EL (cell line): ENCODE results near the gene KIFC3.

Experiments used
- DNase-seq: peaks from one replicate; pipeline ENCODE4 v3.0.0-alpha.2; 2016

Gene KIFC3

DNA sequence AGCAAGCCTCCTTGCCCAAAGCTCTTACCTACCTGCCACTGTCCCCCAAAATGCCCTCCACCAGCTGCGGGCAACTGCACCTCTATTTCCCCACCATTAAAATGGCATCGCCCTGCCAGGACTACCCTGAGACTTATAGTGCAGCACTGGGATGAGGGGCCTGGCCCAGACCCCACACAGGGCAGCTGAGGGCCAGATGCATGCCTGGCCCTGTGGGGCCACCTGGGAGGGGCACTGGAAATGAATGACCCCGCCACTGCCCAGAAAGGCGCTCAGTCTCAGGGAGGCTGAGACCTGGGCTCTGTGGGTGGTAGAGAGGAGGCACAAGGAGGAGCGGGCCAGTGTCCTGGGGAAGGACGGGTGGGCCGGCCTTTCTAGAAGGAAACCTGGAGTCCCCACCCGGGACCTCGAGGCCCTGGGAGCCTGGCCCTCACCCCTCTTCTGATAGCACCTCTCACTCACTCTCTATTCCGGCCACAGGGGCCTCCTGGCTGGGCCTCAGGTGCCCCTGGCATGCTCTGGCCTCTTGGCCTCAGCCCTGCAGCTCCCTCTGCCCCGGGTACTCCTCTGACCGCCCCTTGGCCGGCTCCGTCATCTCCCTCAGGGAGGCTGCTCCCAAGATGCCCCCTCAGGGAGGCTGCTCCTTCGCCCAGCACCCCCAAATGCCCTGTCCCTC is 39.8 kb downstream of the KIFC3 start:
- no peak for DNase-seq

DNA sequence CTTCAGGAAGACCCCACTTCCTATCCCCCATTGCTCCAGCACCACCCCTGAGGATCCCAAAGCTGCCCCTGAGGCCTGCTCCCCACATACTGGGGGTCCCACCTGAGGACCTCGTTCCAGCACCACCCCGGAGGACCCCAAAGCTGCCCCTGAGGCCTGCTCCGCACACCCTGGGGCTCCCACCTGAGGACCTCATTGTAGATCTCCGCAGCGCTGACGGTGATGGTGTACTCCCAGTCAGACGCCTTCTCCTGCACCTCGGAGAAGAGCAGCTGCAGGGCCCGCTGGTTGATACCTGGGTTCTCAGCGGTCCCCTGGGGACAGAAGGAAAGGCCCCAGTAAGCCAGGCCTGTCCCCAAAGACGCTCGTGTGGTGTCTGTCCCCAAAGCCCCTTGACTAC is 40.3 kb downstream of the KIFC3 start:
- DNase-seq, result no peak

DNA sequence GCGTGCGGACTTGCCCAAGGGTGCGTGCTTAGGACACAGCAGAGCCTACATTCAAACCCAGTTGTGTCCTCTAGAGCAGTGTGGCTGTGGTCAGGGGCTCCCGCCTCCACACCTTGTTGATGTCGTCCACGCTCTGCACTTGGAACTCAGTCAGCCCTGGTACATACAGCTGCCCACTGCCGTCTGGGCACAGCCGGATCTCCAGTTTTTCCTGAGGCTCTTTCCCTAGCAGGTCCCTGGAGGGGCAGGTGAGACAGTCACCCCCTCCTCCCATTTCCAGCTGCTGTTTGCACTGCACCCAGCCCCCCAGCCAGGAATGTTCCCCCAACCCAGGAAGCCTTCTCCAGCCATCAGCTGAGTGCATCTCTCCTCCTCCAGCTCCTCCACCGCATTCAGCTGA is 41.0 kb downstream of the KIFC3 start:
- DNase-seq, result no peak

DNA sequence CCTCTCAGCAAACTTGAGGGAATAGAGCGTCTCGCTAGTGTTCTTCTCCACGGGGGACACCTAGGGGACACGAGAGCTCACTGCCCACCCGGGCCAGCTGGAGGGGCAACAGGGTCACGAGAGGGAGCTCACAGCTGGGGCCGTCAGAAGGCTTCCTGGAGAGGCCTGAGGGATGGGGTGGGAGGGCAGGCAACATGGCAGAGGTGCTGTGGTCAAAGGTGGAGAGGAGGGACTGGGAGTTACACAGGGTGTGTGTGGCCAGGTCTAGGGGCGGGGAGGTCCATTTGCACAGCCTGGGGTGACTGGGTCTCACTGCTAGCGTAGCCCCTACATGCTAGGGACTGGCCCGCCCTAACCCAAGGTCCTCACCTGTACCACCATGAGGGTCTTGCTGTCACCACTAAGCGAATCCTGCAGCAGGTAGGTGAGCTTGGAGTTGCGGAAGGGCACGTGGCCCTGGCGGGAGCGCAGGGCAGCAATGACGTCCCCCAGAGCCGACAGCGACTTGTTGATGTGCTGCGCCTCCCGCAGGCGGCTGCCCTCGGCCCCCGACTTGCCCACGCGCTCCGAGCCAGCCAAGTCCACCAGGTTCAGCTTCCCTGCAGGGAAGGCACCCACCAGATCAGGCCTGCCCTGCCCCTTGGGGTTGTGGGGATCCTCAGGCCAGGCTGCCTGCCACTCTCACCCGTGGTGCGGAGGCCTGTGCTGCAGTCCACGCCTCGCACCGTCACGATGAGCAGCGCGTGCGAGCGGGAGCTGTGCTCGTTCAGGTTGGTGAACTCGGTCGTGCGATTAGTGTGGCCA is 41.7 kb downstream of the KIFC3 start:
- DNase-seq, result no peak

DNA sequence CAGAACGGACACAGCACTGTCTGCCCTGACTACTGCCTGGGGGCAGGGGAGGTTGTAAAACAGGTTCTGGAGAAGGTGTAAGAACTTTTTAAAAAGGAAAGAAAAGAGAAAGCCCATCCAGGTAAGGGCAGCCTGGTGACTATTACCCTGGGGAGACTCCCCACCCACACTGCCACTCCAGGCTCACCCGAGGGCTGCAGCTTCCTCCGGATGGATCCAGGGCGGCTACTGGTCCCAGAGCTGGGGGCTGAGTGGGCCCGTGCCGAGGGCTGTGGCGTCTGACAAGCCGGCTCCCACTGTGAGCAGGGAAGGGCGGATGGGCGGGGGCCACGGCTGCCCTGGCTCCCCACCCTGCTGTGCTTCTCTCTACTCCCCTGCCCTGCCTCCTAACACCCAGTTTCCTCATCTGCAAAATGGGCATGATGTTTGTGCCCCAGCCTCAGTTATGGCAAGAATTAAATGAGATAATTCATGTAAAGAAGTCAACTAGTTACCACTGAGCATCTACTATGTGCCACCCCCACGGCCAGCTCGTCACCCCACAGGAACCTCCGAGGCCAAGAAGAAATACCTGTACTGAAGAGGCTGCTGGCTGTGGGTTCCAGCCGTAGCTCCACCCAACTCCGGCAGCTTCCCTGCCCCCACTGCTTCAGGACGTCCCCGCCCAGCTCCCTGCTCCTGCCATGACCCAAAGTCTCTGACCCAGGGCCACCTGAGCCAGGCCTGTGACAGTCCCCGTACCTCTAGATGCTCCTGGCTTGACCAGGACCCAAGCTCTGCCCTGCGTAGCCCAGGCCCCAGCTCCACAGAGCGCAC is 42.5 kb downstream of the KIFC3 start:
- DNase-seq, result no peak

DNA sequence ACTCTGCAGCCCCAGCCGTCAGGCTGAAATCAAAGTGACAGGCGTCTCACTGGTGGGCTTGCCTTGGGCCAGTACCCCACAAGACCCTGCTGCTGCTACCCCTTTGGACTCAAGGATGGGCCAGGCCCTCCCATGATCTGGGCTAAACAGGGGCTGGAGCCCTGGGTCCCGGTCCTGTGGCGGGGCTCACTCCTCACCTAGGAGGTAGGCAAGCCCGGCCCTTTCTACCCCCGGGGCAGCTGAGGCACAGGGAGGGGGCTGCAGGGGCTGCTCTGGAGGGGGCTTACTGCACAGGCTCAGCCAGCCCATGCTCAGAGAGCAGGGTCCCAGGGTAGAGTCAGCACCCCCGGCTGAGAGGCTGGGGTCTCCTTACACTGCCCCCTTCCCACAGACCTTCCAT is 43.2 kb downstream of the KIFC3 start:
- DNase-seq, result no peak

DNA sequence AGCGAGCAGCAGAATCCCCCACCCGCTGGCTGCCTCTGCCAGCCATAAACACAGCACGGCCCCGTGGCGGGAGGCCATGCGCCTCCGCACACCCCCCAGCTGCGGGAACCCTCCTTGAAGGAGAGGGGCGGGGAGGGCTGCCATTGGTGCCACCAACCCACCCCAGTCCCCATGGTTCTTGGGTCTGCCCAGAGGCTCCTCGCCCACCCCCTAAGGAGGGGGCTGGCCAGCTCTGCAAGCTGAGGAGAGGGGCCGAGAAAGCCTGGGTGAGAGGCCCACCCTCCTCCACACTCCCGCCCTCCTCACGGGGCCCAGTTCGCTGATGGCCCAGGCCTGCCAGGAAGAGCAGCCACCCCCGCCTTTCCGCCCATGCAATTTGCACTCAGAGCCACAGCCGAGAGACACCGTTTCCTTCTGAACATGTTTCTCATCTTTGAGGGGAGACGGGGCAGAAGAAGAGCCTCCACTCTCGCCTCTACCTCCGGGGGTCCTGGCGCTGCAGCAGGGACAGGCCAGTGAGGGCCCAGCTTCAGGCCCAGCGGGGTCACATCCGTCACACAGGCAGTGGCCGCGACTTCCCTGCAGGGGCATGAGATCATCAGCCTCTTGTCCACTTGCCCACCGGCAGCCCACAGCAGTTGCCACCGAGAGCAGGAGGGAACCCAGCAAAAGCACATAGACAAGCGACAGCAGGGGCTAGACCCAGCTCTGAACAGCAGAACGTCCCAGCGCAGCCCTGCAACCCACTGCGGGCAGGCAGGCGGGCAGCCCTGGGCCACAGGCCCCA is 43.8 kb downstream of the KIFC3 start:
- no peak for DNase-seq

DNA sequence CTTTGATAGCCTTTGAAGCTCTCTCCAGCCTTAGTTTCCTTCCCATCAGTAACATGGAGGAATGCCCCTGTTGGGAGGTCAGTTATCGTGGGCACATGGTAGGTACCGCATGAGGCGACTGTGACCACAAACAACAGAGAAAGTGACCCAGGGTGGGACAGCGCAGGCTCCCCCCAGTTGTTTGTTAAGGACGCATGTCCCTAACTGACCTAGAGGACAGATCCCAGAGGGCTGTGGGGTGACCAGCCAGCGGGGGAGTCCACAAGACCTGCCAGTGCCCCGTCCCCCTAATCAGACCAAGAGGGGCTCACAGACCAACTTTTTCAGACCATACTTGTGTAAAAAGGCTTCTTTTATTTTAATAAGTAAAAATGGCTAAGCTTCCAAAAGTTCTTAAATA is 44.4 kb downstream of the KIFC3 start:
- no peak for DNase-seq

DNA sequence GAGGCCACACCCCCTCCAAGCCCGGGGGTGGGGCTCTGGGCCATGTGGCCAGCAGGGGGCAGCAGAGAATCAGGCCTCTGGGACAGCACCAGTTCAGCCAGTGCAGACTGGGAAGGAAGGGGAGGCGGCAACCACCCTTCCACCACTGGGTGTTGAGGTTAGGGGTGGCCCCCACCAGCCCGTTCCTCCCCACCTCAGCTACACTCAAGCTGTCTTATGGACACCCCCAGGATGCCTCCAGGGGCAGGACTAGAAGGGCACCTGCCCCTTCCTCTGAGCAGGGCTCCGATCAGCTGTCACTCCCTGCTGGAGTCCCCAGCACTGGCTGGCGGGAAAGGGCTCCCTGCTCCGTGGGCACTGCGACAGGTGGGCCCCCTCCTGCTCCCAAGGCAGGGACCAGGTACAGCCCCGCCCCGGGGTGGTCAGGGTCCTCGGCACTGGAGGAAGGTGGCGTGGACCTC is 44.9 kb downstream of the KIFC3 start:
- peak; percentile 78 for DNase-seq

DNA sequence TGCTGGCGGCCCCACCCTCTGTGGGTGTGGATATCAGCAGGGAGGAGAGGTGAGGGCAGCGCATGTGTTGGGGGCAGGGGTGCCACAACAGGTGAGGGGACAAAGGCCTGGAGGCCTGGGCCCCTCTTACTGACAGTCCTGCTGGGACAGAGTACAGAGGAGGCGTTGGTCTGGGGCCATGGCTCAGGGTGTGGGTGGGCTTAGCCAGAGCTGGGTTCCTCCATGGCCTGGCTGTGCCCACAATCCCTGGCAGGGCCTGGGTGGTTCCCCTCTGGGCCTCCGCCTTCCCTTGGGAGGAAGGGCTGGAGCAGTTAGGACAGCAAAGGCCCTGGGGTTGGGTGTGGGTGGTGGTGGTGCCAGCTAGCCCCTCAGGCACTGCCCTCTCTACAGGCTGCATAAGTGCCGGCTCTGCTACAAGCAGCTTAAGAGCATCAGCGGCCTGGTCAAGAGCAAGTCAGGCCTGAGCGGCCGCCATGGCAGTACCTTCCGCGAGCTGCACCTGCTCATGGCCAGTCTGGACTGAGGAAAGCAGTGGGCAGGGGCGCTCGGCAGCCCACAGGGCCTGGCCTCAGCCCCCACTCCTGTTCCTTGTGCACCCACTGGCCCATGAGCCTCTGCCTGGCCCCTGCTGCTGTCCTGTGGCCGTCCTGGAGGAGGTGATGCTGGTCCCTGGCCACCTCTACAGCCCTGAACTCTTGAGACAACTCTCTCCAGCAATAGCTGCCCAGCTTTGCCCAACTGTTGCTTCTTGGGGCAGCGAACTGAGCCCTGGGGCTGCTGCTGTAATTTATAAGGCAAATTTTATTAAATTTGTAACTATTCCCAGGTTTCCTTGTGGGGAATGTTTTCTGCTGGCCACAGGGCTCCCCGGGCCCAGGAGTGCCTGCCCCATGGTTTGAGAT is 45.6 kb downstream of the KIFC3 start:
- no peak for DNase-seq

DNA sequence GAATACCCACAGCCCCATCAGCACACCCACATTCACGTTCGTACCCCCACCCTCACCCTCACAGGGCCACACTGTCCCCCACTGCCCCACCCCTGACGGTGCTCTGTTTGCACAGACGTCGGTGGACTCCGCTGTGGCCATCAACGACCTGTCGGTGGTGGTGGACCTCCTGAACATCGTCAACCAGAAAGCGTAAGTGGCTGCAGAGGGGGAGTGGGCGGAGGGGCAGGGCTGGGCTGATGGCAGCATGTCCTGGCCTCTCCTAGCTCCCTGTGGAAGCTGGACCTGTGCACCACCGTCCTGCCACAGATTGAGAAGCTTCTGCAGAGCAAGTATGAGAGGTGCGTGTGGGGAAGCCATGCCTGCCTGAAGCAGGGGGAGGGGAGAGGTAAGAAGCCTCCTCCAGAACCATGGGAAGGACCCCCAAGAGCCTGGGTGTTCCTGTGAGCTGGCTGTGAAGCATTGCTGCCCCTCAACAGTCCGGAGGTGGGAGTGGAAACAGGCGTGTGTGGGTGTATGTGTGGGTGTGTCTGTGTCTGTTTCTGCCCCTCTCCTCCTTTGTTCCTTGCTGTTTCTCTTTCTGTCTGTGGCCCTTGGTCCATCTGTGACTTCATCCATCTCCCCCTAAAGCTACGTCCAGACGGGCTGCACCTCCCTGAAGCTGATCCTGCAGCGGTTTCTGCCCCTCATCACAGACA is 46.4 kb downstream of the KIFC3 start:
- no peak for DNase-seq

DNA sequence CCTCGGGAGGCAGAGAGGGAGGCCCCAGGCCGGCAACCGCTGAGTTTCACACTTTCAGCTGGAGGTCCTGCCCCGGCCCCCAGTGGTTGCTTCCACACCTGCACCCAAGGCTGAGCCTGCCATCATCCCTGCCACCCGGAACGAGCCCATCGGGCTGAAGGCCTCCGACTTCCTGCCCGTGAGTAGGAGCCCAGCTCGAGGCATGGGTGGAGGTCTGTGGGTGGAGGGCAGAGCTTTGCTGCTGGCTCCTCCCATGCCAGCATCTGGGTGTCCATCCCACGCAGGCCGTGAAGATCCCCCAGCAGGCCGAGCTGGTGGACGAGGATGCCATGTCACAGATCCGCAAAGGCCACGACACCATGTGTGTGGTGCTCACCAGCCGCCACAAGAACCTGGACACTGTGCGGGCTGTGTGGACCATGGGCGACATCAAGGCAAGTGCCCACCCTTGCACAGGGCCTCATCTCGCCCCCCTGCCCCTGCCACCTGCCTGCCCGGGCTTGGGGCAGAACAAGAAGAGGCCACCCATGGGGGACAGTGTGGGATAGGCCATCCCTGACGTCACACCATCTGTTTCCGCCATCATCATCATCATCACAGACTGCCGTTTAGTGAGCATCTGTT is 47.1 kb downstream of the KIFC3 start:
- no peak for DNase-seq

DNA sequence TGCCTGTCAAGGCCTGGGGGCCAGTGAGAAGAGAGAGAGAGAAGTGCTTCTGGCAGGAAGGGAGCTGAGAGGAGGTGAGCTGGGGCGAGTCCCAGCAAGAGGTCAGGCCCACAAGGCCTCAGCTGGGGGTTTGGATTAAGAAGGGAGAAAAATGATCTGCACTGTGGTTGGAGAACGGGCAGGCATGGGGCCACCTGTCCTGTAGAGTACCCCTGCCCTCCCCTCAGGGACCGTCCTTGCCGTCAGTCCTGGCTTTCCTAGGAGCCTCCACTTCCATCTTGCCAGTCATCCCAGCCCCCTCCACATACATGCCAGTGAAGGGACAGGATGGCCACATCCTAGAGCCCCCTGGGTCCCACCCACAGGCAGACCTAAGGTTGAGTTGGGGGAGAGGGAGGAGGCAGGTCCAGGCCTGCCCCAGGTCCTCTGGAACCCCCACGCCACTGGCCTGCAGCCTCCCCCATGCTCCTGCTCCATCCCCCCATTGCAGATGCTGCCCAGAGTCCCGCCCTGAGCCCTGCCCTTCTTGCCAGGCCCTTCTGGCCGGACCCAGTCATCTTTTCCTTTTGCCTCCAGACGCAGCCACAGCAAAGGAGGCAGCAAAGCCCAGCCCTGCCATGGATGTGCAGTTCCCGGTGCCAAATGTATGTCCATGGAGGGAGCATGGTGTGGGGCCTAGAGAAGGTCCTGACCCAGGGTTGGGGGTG is 47.8 kb downstream of the KIFC3 start:
- DNase-seq, result no peak

DNA sequence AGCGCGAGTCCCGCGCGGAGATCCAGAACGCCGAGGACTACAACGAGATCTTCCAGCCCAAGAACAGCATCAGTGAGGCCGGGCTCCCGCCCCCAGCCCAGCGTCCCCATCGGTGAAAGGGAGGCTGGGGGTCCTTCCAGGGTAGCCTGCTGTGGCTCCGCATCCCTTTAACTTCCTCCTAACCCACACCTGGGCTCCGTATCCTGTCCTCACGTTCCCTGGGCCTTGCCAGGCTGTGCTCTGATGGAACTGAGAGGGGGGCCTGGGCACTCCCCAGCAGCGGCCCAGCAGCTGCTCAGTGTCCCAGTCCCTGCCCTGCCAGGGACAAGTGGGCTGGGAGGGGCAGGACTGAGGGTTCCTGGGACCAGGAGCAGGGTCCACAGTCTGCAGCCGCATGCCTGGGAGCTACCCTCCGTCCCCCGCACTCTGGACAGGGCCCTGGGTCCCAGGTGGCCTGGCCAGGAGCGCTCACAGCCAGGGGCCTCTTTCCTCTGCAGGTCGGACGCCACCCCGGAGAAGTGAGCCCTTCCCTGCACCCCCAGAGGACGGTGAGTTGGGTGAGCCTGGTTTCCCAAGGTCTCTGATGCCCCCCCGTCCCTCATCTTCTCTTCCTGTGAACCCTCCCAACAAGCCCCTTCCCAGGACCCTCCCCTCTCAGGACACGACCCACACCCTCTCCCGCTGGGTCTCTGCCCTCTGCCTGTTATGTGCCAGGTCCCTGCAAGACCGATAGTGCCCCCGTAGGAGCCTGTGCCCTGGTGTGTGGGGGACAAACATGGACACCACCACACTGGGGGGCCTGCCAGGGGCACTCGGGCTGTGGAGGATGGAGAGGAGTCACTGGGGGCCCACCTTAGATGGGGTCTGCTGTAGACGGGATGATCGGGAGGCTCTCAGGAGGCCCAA is 48.6 kb downstream of the KIFC3 start:
- DNase-seq, result no peak

DNA sequence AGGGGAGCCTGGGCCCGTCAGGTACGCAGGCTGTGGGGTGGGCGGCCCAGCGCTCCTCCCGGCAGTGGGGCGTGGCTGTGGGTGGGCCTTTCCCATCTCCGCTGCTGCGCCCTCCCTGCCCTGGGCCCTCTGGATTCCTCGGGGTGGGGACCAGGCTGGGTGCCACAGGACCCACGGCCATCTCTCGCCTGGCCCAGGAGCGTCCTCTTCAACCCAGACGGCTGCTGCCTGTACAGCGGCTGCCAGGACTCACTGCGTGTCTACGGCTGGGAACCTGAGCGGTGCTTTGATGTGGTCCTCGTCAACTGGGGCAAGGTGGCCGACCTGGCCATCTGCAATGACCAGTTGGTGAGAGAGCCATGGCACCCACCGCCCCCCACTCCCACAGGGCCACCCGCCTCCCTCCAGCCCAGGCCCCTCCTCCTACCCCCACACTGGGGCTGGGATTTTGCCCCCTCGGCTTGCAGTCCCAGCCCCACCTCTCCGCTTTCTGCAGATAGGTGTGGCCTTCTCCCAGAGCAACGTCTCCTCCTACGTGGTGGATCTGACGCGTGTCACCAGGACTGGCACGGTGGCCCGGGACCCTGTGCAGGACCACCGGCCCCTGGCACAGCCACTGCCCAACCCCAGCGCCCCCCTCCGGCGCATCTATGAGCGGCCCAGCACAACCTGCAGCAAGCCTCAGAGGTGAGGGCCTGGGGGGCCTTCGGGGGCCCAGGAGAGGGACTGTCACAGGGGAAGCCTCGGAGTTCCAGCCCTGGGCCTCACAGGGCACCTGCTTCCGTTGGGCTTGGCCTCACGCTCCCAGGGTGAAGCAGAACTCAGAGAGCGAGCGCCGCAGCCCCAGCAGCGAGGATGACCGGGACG is 49.5 kb downstream of the KIFC3 start:
- DNase-seq, result no peak

DNA sequence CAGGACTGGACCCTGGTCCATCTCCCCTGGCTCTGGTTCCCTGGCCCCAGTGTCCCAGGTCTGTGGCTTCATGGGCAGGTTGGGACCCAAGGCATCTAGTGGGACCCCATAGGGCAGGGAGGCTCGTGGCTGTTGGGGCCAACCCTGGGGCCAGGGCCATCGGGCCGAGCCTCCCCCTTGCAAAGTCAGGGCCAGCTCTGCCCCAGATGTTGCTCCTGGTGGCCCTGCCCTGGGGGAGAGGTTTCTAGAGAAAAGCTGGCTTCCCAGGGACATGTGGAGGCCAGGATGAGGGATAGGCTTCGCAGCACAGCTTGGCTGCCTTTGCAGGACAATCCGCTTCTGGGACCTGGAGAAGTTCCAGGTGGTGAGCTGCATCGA is 50.1 kb downstream of the KIFC3 start:
- no peak for DNase-seq

DNA sequence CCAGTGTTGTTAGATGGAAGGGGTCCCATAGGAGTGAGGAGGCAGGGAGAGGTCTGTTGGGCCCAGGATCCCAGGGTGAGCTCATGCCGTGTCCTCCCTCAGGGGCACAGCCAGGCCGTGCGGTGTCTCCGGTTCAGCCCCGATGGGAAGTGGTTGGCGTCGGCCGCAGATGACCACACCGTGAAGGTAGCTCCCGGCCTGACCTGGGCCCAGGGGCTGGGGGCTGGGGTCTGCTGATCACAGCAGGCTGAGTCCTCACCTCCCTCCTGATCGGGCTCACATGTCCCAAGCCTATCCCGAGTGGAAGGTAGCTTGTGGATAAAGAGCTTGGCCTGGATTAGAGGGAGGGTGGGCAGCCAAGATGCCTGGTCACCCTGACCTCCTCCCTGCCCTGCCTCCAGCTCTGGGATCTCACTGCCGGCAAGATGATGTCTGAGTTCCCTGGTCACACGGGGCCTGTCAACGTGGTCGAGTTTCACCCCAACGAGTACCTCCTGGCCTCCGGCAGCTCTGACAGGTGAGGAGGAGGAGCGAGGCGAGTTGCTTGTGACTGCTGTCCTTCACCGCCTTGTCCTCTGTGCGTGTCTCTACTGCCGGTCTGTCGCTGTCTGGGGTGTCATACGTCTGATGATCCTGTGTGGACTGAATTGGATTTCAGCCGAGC is 50.6 kb downstream of the KIFC3 start:
- DNase-seq, result no peak
